ENCODE results near the gene DNAJC13. TPM values are rescaled to one million over a fixed set of nuclear protein-coding genes. Genes with fewer than 3 reads are reported as not detected.

DNAJC13 gene
- polyA plus RNA-seq, 3 donors, result 18.7 to 32.3 (median 20.8) TPM

DNA sequence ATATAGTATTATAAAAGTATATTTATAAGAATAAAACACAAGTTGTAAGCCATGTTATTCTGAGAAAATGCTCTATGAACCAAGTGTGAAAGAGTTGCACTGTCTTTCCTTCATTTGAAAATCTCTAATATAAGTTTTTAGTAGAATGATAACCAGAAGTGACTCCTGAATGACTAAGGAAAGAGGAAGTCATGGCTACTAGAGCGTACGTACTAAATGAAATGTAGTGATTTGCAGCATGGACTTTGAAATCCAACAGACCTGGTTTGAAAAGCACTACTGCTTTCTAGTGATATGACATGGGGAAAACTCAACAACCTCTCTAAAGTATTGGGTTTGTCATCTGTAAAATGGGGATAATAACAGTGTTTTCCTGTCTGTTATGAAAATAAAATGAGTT is 10.3 kb upstream of the DNAJC13 start:
- Histone ChIP-seq H3K4me1 (ENCODE audit: control insufficient read depth in 1 of 2, insufficient read depth in 2 of 2, low read length in 2 of 2) (peaks cover 18 to 25% of the 10 kb centered on the region in 2 donors), H3K4me3 (replicated peaks in 1 of 3; ENCODE audit: low read depth in 2 of 3, low read length in 3 of 3) (no peak overlapping the region), H3K27ac (ENCODE audit: low read depth in 1 of 2, low read length in 2 of 2) (no peak overlapping the region), H3K4me2 (replicated peaks; ENCODE audit: extremely low read depth, low read length, poor library complexity, severe bottlenecking) (peak overlapping the region; percentile 36), H3K27me3 (ENCODE audit: control insufficient read depth in 2 of 2, insufficient read depth in 2 of 2, low read length in 2 of 2) (no peaks in the 10 kb centered on the region), H3K79me2 (ENCODE audit: insufficient read depth, low read length) (no peaks in the 10 kb centered on the region), H3K36me3 (replicated peaks in 1 of 2; ENCODE audit: control insufficient read depth in 1 of 2, insufficient read depth in 2 of 2, low read length in 2 of 2) (no peaks in the 10 kb centered on the region), H3K9ac (ENCODE audit: insufficient read depth, low read length, poor library complexity, severe bottlenecking) (no peak overlapping the region), H2AFZ (ENCODE audit: insufficient read depth, low read depth, low read length, poor library complexity, severe bottlenecking) (no peak overlapping the region), H4K20me1 (ENCODE audit: insufficient read depth, low read length) (no peaks in the 10 kb centered on the region), H3K9me3 (replicated peaks in 1 of 2; ENCODE audit: control insufficient read depth in 1 of 2, insufficient read depth in 1 of 2, low read length in 2 of 2) (no peaks in the 10 kb centered on the region)
- DNase-seq, result peak; percentile 38 to 71 (median 54)
- Mint-ChIP-seq H3K4me3 (no peak overlapping the region), H3K4me1 (peaks cover 23% of the 10 kb centered on the region), H3K27me3 (ENCODE audit: low read depth in 3 of 3) (no peaks in the 10 kb centered on the region), H3K36me3 (no peaks in the 10 kb centered on the region), H3K9me3 (peaks cover 0 to 3% (median 2%) of the 10 kb centered on the region in 7 donors), H3K27ac (peak overlapping the region in 1 of 7 donors; percentile 60)
- WGBS (ENCODE audit: insufficient coverage), result no CpG with 5 or more reads among the region's 2 CpGs
- intact Hi-C loops (cut with micrococcal nuclease), result no loop called here
- TF ChIP-seq, protein P1, sequence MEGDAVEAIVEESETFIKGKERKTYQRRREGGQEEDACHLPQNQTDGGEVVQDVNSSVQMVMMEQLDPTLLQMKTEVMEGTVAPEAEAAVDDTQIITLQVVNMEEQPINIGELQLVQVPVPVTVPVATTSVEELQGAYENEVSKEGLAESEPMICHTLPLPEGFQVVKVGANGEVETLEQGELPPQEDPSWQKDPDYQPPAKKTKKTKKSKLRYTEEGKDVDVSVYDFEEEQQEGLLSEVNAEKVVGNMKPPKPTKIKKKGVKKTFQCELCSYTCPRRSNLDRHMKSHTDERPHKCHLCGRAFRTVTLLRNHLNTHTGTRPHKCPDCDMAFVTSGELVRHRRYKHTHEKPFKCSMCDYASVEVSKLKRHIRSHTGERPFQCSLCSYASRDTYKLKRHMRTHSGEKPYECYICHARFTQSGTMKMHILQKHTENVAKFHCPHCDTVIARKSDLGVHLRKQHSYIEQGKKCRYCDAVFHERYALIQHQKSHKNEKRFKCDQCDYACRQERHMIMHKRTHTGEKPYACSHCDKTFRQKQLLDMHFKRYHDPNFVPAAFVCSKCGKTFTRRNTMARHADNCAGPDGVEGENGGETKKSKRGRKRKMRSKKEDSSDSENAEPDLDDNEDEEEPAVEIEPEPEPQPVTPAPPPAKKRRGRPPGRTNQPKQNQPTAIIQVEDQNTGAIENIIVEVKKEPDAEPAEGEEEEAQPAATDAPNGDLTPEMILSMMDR (IDR thresholded peaks at IDR 0.05), result no peak

DNA sequence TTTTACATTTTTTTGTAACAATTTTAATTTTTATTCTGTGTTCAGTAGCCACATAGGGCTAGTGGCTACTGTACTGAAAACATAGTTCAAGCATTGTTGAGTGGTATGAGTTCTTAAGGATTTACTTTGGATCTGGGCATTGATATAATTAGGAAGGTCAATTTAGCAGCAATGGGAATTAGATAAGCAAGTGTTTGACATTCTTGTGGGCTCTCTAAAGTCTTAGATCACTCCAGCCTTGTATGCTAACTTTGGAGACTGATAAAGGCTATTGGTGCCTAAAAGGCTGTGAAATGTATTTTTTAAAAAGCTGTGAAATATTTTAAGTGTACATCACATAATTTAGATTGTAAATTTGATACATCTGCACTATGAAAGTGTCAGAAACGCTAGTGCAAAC is 2.5 kb upstream of the DNAJC13 start:
- TF ChIP-seq, protein P1 (IDR thresholded peaks at IDR 0.05), result no peak
- H3K4me1 ChIP-seq (ENCODE audit: control insufficient read depth in 1 of 2, insufficient read depth in 2 of 2, low read length in 2 of 2), result peaks cover 13 to 23% of the 10 kb centered on the region in 2 donors
- H3K4me2 ChIP-seq (replicated peaks; ENCODE audit: extremely low read depth, low read length, poor library complexity, severe bottlenecking), result no peak overlapping the region
- Mint-ChIP-seq H3K36me3 (no peaks in the 10 kb centered on the region), H3K27ac (no peak overlapping the region), H3K4me1 (peaks cover 15% of the 10 kb centered on the region), H3K27me3 (ENCODE audit: low read depth in 3 of 3) (peaks cover 0 to 2% (median 0%) of the 10 kb centered on the region in 3 donors), H3K9me3 (peaks cover 0 to 2% (median 0%) of the 10 kb centered on the region in 7 donors), H3K4me3 (no peak overlapping the region)
- H3K9me3 ChIP-seq (replicated peaks in 1 of 2; ENCODE audit: control insufficient read depth in 1 of 2, insufficient read depth in 1 of 2, low read length in 2 of 2), result no peaks in the 10 kb centered on the region
- no peaks in the 10 kb centered on the region for H3K36me3 ChIP-seq (replicated peaks in 1 of 2; ENCODE audit: control insufficient read depth in 1 of 2, insufficient read depth in 2 of 2, low read length in 2 of 2)
- no peak overlapping the region for H2AFZ ChIP-seq (ENCODE audit: insufficient read depth, low read depth, low read length, poor library complexity, severe bottlenecking)
- no peak overlapping the region for H3K9ac ChIP-seq (ENCODE audit: insufficient read depth, low read length, poor library complexity, severe bottlenecking)
- no peak overlapping the region for H3K4me3 ChIP-seq (replicated peaks in 1 of 3; ENCODE audit: low read depth in 2 of 3, low read length in 3 of 3)
- DNase-seq, result no peak
- intact Hi-C loops (cut with micrococcal nuclease), result loop anchor here in 1 of 2 donors (10.0 kb wide), 1 partner anchor 1670 kb away; the partner anchor contains the start of gene PIK3R4
- H3K27ac ChIP-seq (ENCODE audit: low read depth in 1 of 2, low read length in 2 of 2), result no peak overlapping the region
- no CpG with 5 or more reads among the region's 1 CpG for WGBS (ENCODE audit: insufficient coverage)
- peaks cover 7% of the 10 kb centered on the region for H4K20me1 ChIP-seq (ENCODE audit: insufficient read depth, low read length)
- no peaks in the 10 kb centered on the region for H3K27me3 ChIP-seq (ENCODE audit: control insufficient read depth in 2 of 2, insufficient read depth in 2 of 2, low read length in 2 of 2)
- H3K79me2 ChIP-seq (ENCODE audit: insufficient read depth, low read length), result peaks cover 23% of the 10 kb centered on the region
